ENCODE data around the gene RBBP8.

- TF ChIP-seq CTCF (IDR thresholded peaks at IDR 0.05), result no peak
- no peak for TF ChIP-seq EP300 (IDR thresholded peaks at IDR 0.05)
- no peak for TF ChIP-seq POLR2A (IDR thresholded peaks at IDR 0.05)
Measured at GRCh38 chr18:22985250-22985649, 52.1 kb downstream of the RBBP8 start.

All from upper lobe of left lung (tissue), 4 donors.